LoVo (cell line): ENCODE measurements around the gene ITSN1.

Experiments
- DNase-seq: peaks from one replicate; pipeline ENCODE4 v3.0.0-alpha.2; 2016; ENCODE audit warnings: low spot score

Gene ITSN1

GRCh38 chr21:33932731-33933130 lies 290.4 kb downstream of the ITSN1 start:
- DNase-seq: no peak

- no peak for DNase-seq
Measured at GRCh38 chr21:33936301-33937038, 294.2 kb downstream of the ITSN1 start.

GRCh38 chr21:33937146-33937545 lies 294.8 kb downstream of the ITSN1 start:
- no peak for DNase-seq

- no peak for DNase-seq
Measured at GRCh38 chr21:33937931-33938339, 295.6 kb downstream of the ITSN1 start.

GRCh38 chr21:33938381-33938780 lies 296.1 kb downstream of the ITSN1 start:
- DNase-seq: no peak

GRCh38 chr21:33939226-33939625 lies 296.9 kb downstream of the ITSN1 start:
- DNase-seq: no peak

- DNase-seq: no peak
Measured at GRCh38 chr21:33940164-33940880, 298.0 kb downstream of the ITSN1 start.

- DNase-seq: no peak
Measured at GRCh38 chr21:33940881-33941245, 298.6 kb downstream of the ITSN1 start.

- DNase-seq: no peak
Measured at GRCh38 chr21:33942426-33942825, 300.1 kb downstream of the ITSN1 start.

- DNase-seq: no peak
Measured at GRCh38 chr21:33943293-33943692, 301.0 kb downstream of the ITSN1 start.

GRCh38 chr21:33944185-33944763 lies 302.0 kb downstream of the ITSN1 start:
- no peak for DNase-seq

- DNase-seq: no peak
Measured at GRCh38 chr21:33945652-33946270, 303.5 kb downstream of the ITSN1 start.

- peak; percentile 97 for DNase-seq
Measured at GRCh38 chr21:33947451-33948095, 305.3 kb downstream of the ITSN1 start.

- no peak for DNase-seq
Measured at GRCh38 chr21:33948096-33948950, 306.0 kb downstream of the ITSN1 start.

GRCh38 chr21:33948951-33949444 lies 306.7 kb downstream of the ITSN1 start:
- no peak for DNase-seq
